ENCODE measurements around the gene DENND1A.

- TF ChIP-seq POLR2A (IDR thresholded peaks at IDR 0.05), result no peak
- no peak for TF ChIP-seq CTCF (IDR thresholded peaks at IDR 0.05)
These were observed 540.9 kb downstream of the DENND1A start for GRCh38 chr9:123389070-123389469.

All from right lobe of liver (tissue), 4 donors.